CD4-positive, alpha-beta T cell treated with Interleukin-15 for 4 hours (primary cell): Measurements from ENCODE around the gene RAD50.
"Not testable (repeated sequence)": the region's sequence is repeated elsewhere in the genome, so short reads cannot be mapped to it uniquely, and the experiment has no call there.

Experiments
- DNase-seq: peaks from one replicate; pipeline ENCODE4 v3.0.0-alpha.2; 2020; ENCODE audit warnings: low spot score

Gene RAD50

DNA sequence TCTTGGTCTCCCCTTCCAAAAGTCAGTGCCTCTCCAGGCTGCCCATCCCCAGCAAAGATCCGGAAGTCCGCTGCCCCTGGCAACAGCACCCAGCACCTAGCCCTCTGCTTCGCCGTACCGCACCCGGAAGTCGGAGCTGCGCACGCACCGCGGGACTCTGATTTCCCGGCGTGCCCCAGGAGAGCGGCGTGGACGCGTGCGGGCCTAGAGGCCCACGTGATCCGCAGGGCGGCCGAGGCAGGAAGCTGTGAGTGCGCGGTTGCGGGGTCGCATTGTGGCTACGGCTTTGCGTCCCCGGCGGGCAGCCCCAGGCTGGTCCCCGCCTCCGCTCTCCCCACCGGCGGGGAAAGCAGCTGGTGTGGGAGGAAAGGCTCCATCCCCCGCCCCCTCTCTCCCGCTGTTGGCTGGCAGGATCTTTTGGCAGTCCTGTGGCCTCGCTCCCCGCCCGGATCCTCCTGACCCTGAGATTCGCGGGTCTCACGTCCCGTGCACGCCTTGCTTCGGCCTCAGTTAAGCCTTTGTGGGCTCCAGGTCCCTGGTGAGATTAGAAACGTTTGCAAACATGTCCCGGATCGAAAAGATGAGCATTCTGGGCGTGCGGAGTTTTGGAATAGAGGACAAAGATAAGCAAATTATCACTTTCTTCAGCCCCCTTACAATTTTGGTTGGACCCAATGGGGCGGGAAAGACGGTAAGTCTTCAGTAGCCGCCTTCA lies at the start of gene RAD50:
Gene RAD50, plus strand, starts transcription at position 215 of the 715 bp plus-strand sequence. Its CDS starts 348 bp downstream, at position 563.
- DNase-seq: peak; percentile 91

DNA sequence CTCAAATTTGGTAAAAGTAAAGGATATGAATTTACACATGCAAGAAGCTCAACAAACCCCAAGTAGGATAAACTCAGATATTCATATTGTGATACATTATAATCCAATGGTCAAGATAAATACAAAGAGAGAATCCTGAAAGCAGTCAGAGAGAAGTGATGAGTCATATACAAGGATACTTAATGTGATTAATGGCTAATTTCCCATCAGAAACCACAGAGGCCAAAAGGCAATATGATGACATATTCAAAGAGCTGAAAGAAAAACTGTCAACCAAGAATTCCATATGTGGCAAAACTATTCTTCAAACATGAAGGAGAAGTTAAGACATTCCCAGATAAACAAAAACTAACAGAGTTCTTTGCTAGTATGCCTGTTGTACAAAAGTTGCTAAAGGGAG lies 46.7 kb upstream of the RAD50 start:
- DNase-seq: no peak

DNA sequence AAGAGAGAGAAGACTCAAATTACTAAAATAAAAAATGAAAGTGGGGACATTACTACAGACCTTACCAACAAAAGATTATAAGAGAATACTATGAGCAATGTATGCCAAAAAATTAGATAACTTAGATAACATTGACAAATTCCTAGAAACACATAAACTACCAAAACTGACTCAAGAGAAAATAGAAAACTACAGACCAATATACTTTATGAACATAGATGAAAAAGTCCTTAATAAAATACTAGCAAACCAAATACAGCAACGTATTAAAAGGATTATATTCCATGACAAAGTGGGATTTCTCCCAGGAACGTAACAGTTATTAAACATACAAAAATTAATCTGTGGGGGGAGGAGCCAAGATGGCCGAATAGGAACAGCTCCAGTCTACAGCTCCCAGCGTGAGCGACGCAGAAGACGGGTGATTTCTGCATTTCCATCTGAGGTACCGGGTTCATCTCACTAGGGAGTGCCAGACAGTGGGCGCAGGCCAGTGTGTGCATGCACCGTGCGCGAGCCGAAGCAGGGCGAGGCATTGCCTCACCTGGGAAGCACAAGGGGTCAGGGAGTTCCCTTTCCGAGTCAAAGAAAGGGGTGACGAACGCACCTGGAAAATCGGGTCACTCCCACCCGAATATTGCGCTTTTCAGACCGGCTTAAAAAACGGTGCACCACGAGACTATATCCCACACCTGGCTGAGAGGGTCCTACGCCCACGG lies 43.0 kb upstream of the RAD50 start:
- not testable (repeated sequence) for DNase-seq

DNA sequence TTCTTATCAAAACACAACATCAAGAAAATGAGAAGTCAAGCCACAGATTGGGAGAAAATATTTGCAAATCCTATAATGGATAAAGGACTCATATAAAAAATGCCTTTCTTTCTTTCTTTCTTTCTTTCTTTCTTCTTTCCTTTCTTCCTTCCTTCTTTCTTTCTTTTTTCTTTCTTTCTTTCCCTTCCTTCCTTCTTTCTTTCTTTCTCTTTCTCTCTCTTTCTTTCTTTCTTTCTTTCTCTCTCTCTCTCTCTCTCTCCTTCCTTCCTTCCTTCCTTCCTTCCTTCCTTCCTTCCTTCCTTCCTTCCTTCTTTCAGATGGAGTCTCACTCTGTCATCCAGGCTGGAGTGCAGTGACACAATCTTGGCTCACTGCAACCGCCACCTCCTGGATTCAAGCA lies 34.7 kb upstream of the RAD50 start:
- DNase-seq: not testable (repeated sequence)

DNA sequence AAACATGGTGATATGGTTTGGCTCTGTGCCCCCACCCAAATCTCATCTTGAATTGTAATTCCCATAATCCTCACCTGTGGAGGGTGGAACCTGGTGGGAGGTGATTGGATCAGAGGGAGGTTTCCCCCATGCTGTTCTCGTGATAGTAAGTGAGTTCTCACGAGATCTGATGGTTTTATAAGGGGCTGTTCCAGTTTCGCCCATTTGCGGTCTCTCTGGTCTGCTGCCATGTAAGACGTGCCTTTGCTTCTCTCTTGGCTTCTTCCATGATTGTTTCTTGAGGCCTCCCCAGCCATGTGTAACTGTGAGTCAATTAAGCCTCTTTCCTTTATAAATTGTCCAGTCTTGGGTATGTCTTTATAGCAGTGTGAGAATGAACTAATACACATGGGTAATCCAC lies 31.9 kb upstream of the RAD50 start:
- DNase-seq: not testable (repeated sequence)

DNA sequence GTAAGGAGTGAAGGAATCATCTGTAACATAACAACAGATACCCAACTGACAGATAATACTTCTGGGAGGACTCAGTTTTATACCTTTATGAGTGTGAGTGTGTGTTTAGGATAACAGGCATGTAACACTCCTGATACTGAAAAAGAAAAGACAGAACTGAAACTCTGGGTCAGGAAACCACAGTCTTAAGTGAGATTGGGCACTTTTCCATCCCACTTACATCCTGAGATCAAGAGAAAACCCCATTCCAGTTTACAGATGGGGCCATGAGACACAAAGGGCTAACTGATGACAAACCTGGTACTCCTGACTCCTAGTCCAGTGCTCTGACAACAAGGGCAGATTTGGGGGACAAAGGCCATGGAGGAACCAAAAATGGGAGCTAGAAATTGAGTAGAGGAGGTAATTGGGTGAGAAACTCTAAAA lies 31.5 kb upstream of the RAD50 start:
- DNase-seq: no peak

DNA sequence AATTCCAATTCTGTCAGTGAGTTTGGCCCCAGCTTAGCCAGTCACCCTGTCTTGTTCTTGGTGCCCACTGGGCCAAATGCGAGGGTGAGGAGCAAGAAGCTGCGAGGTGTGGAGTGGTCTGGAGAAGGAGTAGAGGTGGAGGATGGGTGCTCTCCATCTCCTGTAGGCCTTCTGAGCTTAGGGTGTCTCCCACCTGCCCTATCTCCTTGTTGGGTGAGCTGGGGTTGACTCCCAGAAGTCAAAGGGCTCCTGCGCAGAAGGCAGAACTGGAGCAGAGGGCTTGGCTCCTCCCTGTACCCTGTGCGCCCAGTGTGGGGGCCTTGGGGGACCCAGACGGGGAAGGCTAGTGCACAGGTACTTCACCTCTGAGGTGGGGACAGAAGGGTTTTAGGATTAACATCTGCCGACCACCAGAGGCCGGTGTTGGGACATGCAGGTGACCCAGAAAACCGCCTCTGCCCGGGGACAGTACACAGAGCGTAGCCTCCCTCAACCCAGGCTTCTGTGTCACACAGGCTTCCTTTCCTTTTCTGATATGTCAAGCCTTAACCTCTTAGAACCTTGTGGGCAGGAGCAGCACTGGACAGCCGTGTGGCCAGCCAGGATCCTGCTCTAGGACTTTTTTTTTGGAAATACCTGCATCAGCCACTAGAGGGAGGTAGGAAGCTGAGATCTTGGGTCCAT lies 30.3 kb upstream of the RAD50 start:
- peak; percentile 54 for DNase-seq

DNA sequence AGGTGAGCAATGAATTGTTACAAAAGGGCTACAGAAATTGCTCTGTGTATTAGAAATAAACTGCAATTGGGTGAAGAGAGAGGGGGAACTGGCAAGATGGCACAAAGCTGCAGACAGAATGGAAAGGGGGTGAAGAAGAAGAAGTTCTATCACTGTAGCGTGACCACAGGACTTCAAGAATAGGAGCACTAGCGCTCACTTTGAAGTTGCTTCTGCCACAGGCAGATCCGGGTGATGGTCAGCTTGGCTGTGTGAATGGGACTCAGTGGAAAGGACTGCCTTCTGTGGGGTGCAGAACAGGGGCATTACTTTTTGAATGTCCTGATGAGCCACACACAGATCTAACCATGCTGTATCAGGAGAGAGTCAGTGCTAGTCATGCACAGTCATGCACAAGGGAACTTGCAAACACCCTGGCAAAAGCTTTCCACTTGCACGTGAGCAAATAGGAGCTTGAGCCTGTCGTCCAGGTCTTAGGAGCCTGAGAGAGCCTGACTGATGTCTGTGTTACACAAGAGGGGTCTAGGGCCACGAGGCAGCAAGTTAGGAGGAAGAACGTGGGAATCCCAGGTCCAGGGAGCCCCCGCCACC lies 29.7 kb upstream of the RAD50 start:
- no peak for DNase-seq

DNA sequence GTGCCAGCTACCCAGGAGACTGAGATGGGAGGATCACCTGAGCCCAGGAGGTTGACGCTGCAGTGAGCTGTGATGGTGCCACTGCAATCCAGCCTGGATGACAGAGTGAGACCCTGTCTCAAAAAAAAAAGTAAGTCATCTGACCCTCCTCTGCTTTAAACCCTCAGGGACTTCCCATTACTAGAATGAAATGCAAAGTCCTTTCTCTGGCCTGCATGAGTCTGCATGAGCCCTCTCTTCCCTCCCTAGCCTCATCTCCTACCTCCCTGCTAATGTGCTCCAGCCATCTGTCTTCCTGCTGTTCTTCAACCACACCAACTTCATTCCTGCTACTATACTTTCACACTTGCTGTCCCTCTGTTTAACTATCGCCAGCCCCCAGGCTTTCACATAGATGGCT lies 28.8 kb upstream of the RAD50 start:
- DNase-seq: no peak

DNA sequence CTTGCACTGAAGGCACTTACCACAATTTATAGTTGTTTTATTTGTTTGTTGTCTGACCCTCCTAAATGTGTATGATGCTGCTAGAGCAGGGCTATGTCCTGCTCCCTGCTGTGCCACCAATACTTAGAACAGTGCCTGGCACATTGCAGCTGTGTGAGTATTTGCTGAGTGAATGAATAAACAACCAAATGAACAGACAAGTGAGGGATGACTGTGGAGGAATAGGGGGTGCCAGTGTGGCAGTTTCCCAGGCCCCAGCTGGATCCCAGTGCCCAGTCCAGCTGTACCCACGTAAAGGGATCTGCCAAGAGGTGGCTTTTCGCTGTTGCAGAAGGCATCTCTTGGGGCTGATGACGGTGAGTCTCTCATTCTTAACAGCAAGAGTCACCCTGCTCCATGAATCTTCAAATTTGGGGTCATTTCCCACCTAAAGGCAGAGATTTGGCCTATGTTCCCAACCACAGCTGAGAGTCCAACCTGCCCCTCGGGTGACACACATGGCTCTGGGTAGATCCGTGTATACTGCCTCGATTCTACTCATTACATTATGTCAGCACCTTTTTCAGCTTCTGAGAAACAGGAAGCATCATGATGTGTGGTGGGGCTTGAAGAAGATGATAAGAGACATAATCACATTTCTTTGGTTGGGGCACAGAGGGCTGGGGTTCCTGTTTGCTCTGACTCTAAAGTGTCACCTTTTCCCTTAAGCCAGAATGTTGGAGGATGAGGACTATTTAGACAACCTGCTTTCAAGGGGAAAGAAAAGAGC lies 27.7 kb upstream of the RAD50 start:
- DNase-seq: peak; percentile 28

DNA sequence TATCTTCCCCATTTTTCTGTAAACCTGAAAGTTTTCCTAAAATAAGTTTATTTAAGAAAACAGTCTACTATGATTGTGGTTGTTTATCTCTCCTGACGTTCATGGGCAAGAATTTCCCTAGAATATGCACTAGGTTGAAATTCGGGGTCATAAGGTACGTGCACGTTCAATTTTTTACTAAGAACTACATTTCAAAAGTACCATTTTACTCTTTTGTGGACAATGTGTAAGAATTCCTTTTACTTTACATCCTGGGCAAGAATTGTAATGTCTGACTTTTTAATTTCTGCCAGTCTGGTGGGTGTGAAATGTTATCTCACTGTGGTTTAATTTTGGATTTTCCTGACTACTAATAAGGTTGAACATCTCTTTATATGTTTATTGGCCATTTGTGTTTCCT lies 25.8 kb upstream of the RAD50 start:
- DNase-seq: no peak

DNA sequence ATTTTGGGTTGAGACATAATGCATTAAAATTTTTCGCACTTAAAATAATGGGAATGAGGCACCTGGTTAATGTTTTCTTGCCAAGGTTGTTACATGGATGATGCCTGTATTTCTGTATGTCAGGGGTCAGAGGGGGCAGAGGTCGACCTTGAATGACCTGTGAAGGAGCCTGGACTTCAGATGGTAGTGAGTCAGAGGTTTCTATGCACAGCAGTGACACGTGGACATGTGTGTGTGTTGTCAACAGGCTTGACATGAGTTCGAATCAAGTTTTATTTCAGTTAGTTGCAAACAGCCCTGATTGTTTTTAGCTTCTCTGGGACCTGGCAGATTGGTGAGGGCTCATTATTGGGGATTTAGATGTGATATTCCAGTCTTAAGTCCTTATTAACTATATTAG lies 17.1 kb upstream of the RAD50 start:
- no peak for DNase-seq

DNA sequence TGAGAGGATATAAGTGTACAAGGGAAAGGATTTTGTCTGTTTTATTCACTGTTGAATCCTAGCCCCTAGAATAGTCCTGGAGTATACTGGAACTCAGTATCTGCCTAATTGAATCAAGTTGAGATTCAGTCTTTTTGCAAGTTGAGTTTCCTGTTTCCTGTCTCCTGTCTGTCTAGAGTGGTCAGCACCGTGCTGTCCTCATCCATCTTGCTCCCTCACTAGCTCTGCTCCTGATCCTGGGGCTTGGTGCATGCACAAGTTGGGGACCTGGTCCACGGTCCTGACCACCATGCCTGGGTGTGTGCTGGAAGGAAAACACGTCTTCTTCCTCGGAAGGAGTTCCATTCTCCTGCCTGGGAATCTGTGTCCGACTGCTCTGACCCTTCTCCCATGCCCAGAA lies 16.6 kb upstream of the RAD50 start:
- no peak for DNase-seq

DNA sequence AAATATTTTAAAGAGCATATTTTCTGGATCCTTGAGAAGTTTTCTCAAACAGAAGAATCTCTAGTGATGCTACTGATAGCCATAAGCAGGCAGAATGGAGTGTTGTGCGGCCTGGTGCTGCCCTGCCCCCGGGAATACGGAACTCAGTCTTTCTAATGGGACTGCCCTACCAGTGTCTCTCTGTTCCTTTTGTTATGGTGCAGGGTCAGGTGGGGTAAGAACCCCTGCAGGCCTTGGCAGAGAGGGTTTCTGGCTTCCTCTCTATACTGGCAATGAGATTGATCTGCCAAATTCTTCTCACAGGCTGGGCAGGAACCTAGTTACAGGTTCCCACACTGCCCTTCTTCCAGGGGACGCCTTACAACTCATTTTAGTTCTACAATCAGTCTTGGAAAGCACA lies 16.0 kb upstream of the RAD50 start:
- DNase-seq: no peak

DNA sequence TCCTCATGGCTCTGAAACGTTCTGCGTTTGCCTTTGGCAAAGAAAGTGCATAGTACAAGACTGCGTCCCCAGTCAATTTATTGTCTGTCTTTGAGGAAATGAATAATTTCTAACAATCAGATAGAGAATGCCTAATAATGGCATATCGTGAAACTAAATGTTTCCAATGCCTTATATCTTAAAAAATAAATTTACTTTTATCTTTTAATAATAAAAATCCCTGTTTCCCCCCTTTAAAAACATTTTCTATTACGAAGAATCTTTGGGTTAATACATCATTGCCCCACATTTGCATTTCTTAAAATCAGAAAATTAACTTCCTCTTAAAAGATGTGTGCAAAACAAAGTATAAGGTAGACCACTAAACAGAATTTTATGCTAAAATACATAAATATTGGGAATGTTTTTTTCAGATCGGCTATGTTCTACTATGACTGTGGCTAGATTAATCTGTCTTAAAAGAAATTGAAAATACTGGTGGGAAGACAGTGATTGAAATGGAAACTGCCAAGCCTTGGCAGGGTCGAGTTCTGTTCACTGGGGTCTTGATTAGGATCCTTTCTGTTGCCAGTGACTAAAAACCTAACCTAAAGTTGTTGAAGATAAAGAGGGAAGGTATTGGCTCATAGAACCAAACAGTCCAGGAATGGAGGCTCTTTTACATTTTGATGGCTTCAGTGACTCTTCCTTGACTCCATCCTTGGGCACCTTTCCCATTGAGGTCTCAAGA lies 13.1 kb upstream of the RAD50 start, which contains the start of gene IL5:
Gene IL5, minus strand, starts transcription at position 51 of the 730 bp plus-strand sequence. Its CDS starts 44 bp downstream, at position 7.
- DNase-seq: no peak

DNA sequence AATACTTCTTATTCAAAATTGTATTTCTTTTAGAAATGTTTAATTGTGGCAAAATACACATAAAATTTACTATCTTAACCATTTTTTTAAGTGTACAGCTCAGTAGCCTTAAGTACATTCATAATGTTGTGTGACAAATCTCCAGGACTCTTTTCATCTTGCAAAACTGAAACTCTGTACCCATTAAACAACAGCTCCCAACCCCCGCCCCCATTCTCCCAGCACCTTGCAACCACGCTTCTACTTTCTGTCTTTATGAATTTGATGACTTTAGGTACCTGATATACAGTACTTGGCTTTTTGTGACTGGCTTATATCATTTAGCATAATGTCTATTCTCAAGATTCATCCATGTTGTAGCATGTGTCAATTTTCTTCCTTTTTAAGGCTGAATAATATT lies 10.7 kb upstream of the RAD50 start:
- no peak for DNase-seq

DNA sequence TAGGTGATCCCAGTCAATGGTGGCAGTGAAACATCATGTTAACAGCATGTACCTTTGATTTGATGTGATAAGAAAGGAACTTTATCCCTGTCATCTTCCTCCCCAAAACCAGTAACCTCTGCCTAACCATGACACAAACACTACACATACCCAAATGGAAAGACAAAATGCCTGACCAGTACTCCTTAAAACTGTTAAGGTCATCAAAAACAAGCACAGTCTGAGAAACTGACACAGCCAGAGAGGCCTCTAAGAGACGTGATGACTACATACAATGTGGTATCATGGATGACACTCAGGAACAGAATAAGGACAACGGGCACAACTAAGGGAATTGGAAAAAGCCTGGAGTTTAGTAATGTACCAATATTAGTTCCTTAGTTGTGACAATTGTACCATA lies 9.5 kb upstream of the RAD50 start:
- DNase-seq: no peak

DNA sequence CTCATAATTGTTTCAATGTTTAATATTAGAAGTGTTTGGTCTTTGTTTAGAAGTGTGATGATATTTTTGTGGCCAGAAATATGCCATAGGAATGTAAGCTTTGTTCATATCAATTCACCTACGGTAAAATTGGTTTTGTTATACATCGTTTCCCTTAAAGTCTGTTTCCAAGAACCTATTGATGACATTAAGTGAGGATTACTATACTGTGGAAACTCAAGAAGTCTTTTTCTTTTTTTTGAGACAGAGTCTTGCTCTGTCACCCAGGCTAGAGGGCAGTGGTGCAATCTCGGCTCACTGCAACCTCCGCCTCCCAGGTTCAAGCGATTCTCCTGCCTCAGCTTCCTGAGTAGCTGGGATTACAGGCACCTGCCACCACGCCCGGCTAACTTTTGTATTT lies 7.9 kb upstream of the RAD50 start:
- DNase-seq: not testable (repeated sequence)

DNA sequence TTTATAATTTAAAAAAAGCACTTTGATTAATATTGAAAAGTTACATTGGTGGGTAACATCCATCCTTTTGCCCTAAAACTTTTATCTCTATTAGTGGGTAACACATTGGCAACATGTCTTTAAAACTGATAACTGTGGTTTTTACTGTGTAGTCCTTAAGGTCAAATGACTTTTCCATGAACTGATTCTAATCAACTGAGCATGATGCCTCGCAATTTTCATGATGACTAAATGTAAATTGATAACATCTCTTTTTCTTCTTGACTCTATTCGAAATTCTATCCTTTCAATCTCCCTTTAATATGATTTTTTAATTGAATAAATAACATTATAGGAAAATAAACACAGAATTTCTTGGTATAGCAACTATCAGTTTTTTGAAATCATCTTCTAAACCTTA lies 7.2 kb upstream of the RAD50 start:
- DNase-seq: no peak

DNA sequence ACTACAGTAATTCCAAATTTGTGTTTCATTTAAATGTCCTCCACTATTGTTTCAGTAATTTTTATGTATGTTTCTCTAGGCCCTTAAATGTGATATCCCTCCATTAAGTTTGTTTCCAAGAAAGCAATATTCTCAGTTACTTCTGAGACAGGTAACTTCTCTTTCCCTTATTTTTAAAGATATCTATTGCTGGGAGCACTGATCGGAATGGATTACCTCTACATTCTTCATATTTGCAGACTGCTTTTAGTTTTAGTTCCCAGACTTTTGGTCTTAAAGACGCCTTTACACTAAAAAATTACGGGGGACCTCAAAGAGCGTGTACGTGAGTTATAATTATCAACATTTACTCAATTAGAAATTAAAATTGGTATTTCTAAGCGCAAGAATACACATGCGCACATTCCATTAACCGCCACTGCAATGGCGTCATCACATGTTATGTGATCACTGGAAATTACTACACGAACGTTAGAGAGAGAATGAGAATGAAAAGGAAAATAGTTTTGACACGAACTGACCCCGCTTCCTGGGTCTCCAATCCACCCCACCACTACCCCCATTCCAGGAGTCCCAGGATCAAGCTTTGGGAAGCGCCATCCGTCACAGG lies 519 bp upstream of the RAD50 start:
- no peak for DNase-seq
